Esophagus muscularis mucosa (tissue), 3 donors: ENCODE measurements around the gene SAMD3.

Source experiments
- CTCF ChIP-seq, 3 experiments: fragments of 200-600 bp in 2 of 3; fragments of 450-650 bp in 1 of 3; sonication (generic) in 2 of 3; IDR thresholded peaks; one replicate each; pipeline ENCODE4 v1.5.1; 2017 to 2019; ENCODE audit warnings: antibody characterized with exemption in 3 of 3, mild to moderate bottlenecking in 2 of 3, moderate library complexity in 1 of 3
- EP300 ChIP-seq: sonication (generic); formaldehyde crosslinking; IDR thresholded peaks from one replicate; pipeline ENCODE4 v1.6.1; 2017; ENCODE audit warnings: antibody characterized with exemption

GRCh38 chr6:130132286-130132701 is 90.5 kb downstream of the SAMD3 start:
- TF ChIP-seq EP300 = no peak
- TF ChIP-seq CTCF (IDR thresholded peaks at IDR 0.05) = no peak
